Mucosa of descending colon (tissue), 3 donors: ENCODE results near the gene KLHDC8B. TPM values are rescaled to one million over a fixed set of nuclear protein-coding genes. Genes with fewer than 3 reads are reported as not detected.

Source experiments
- ATAC-seq: fragments of 200-7000 bp; cut with Tn5 transposase; one replicate; pipeline ENCODE4 v1.9.1; 2020; ENCODE audit warnings: mild to moderate bottlenecking, moderate library complexity
- DNase-seq, 3 donors: peaks; one replicate each; pipeline ENCODE4 v3.0.0-alpha.2; 2020
- H3K36me3 ChIP-seq: fragments of 200-600 bp; one replicate; pipeline ENCODE4 v1.8.0; 2021; ENCODE audit warnings: low read depth, mild to moderate bottlenecking
- H3K4me1 ChIP-seq: fragments of 200-600 bp; one replicate; pipeline ENCODE4 v1.8.0; 2021; ENCODE audit warnings: low read depth, mild to moderate bottlenecking
- H3K4me3 ChIP-seq: fragments of 200-600 bp; one replicate; pipeline ENCODE4 v1.8.0; 2021; ENCODE audit warnings: mild to moderate bottlenecking
- H3K9me3 ChIP-seq: fragments of 200-600 bp; one replicate; pipeline ENCODE4 v1.8.0; 2021; ENCODE audit warnings: mild to moderate bottlenecking
- intact Hi-C, 2 donors: fragments of 100-400 bp; cut with DNase I in 1 of 2; cut with micrococcal nuclease in 1 of 2; formaldehyde crosslinking; loops; one replicate each; pipeline versions ENCODE4 v1.11.0 to v1.11.1; 2022; cut with DNase I, micrococcal nuclease
- total RNA-seq, 3 donors: library from RNA; stranded (reverse); fragmentation: NEBNext Ultra II Directional in 2 of 3; extraction: Animal tissue kit (Norgen Biotek cat#: 25700) in 2 of 3; gene quantifications; one replicate each; pipeline versions ENCODE4 v1.2.1 to v1.2.4, GENCODE V29; 2021 to 2023
- TF ChIP-seq, protein P1 (sequence below): fragments of 200-600 bp; IDR thresholded peaks from one replicate; pipeline ENCODE4 v1.8.0; 2022; ENCODE audit warnings: antibody characterized with exemption, mild to moderate bottlenecking
- donor health status: DM: no; HTN: no; CAD: no; lungs with moderate emphysema.
- donor health status: DM: no; HTN: no; CAD: no.
- donor health status: DM: no; HTN: yes; CAD: no.

KLHDC8B gene
- total RNA-seq, 3 donors from 2014 or later, result 6.3 to 68.4 (median 6.3) TPM

- ATAC-seq (peak; percentile 80), DNase-seq (peak; percentile 72 to 81 (median 81))
- Histone ChIP-seq H3K9me3 (no peaks in the 10 kb centered on the region), H3K4me1 (peaks cover 10% of the 10 kb centered on the region), H3K36me3 (no peaks in the 10 kb centered on the region), H3K4me3 (peak within 1 kb of the TSS; percentile 22)
- intact Hi-C loops, result no loop called here
- TF ChIP-seq, protein P1, sequence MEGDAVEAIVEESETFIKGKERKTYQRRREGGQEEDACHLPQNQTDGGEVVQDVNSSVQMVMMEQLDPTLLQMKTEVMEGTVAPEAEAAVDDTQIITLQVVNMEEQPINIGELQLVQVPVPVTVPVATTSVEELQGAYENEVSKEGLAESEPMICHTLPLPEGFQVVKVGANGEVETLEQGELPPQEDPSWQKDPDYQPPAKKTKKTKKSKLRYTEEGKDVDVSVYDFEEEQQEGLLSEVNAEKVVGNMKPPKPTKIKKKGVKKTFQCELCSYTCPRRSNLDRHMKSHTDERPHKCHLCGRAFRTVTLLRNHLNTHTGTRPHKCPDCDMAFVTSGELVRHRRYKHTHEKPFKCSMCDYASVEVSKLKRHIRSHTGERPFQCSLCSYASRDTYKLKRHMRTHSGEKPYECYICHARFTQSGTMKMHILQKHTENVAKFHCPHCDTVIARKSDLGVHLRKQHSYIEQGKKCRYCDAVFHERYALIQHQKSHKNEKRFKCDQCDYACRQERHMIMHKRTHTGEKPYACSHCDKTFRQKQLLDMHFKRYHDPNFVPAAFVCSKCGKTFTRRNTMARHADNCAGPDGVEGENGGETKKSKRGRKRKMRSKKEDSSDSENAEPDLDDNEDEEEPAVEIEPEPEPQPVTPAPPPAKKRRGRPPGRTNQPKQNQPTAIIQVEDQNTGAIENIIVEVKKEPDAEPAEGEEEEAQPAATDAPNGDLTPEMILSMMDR, result no peak
Measured at GRCh38 chr3:49132437-49133225, 38.8 kb upstream of the KLHDC8B start, which contains the start of gene LAMB2. TSS of gene LAMB2 (minus strand) at chr3:49133050. CDS start at chr3:49132867, 183 bp downstream.

DNA sequence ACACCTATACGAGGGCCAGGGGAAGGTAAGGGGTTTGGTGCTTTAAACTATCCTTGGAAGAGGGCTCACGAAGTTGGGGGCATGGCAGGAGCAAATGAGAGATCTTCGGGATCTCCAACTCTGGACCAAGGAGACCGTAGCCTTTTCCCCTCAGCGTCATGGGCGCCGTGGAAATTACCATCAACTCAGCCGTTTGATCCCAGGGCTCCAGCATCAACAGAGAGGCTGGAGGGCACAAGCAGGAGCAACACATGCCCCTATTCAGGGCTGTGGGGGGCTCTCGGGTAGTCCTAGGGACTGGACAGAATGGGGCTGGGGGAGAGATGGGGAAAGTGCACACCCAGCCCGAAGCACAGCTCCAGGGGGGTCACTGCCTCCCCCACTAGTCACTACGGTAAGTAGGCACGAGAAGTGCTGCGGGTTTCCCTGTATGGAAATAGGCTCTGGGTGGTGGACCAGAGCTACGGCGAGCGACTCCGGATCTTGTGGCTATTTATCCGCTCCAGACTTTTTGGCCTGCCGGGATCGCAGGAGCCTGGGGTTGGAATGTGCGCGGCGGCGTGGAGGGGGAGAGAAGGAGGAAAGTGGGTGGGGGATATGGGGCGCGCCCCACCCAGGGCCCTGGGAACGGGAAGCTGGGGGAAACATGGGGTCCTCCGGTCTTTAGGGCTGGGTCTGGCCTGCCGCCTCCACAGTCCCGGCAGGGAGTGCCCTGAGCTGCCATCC is 38.0 kb upstream of the KLHDC8B start:
- Histone ChIP-seq H3K4me1 (peaks cover 10% of the 10 kb centered on the region), H3K4me3 (peak overlapping the region; percentile 14), H3K36me3 (no peaks in the 10 kb centered on the region), H3K9me3 (no peaks in the 10 kb centered on the region)
- TF ChIP-seq, protein P1, result no peak
- peak; percentile 83 to 89 (median 88) for DNase-seq
- peak; percentile 88 for ATAC-seq
- intact Hi-C loops, result no loop called here

DNA sequence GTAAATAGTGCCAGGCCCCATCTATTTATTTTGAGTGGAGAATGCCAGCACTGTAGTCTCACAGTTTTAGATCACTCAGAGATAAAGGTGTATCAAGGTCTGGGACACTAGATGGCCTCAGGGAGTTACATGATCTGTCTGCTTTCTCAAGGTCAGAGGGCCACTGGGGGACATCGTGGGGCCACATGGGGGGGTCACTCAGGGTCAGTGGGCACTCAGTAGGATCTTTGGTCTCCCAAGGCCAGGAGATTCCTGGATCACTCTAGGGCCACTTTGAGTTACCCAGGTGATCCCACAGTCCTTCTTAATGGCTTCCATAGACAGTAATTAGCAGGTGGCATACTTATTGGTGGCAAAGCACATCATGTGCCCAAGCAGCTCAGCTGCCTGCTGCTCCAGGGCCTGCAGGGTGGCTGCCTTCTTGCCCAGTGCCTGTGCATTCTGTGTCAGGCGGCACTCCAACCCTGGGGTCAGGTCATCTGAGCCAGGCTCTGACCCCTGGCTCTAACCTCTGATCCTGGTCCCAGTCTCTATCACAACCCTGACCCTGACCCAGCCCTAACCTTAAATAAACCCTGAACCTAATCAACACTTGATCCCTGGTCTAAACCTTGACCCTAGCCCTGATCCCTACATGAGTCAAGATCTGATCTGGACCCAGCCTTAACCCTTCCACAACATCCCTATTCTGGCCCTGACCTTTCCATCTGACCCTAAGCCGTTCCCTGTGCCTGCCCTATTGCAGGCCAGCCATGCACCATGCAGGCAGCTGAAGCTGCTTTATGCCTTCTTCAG is 36.7 kb upstream of the KLHDC8B start:
- Histone ChIP-seq H3K36me3 (no peaks in the 10 kb centered on the region), H3K4me3 (no peak overlapping the region), H3K9me3 (no peaks in the 10 kb centered on the region), H3K4me1 (peaks cover 10% of the 10 kb centered on the region)
- DNase-seq (no peak), ATAC-seq (no peak)
- TF ChIP-seq, protein P1, result no peak
- intact Hi-C loops, result no loop called here

- H3K4me1 ChIP-seq, result peaks cover 10% of the 10 kb centered on the region
- H3K36me3 ChIP-seq, result no peaks in the 10 kb centered on the region
- TF ChIP-seq, protein P1, result no peak
- no peak for ATAC-seq
- no peak for DNase-seq
- intact Hi-C loops, result no loop called here
- no peak overlapping the region for H3K4me3 ChIP-seq
- H3K9me3 ChIP-seq, result no peaks in the 10 kb centered on the region
Measured at GRCh38 chr3:49135499-49135898, 35.9 kb upstream of the KLHDC8B start.

DNA sequence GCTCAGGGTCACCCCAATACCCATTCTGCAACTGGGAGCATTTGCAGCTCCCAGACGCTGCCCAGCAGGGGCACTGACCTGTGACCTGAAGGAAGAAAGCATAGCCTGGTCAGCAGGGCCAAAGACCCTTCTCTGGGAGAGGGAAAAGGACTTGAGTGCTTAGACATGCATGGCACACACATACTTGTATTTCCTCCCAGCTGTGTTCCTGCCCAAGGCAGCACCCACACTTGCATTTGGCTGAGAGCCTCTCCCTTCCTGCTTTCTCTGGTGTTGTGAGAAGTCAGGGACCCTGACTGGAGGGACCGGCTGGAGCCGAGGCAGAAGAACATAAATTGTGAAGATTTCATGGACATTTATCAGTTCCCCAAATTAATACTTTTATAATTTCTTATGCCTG is 31.3 kb upstream of the KLHDC8B start:
- ATAC-seq (no peak), DNase-seq (no peak)
- TF ChIP-seq, protein P1, result no peak
- no peak overlapping the region for H3K4me3 ChIP-seq
- no peaks in the 10 kb centered on the region for H3K4me1 ChIP-seq
- intact Hi-C loops, result no loop called here
- H3K36me3 ChIP-seq, result no peaks in the 10 kb centered on the region
- no peaks in the 10 kb centered on the region for H3K9me3 ChIP-seq
